GM18868 (cell line): ENCODE measurements around the gene ADAMTS5.

Source experiments
- ATAC-seq: cut with Tn5 transposase; IDR thresholded peaks from one replicate; pipeline ENCODE4 v1.9.1; 2021; ENCODE audit warnings: mild to moderate bottlenecking, moderate library complexity; ENCODE audit not compliant: unreplicated experiment

Gene ADAMTS5

GRCh38 chr21:26949830-26950229 lies 17.1 kb downstream of the ADAMTS5 start:
- ATAC-seq = no peak

GRCh38 chr21:26948194-26948593 lies 18.7 kb downstream of the ADAMTS5 start:
- ATAC-seq = no peak

- no peak for ATAC-seq
These were observed 20.0 kb downstream of the ADAMTS5 start for GRCh38 chr21:26946744-26947446.

- ATAC-seq = no peak
These were observed 20.8 kb downstream of the ADAMTS5 start for GRCh38 chr21:26945916-26946675.

- ATAC-seq = no peak
These were observed 23.0 kb downstream of the ADAMTS5 start for GRCh38 chr21:26943921-26944320.

- no peak for ATAC-seq
These were observed 25.5 kb downstream of the ADAMTS5 start for GRCh38 chr21:26941421-26941820.

GRCh38 chr21:26939601-26940111 lies 27.2 kb downstream of the ADAMTS5 start:
- ATAC-seq = no peak

GRCh38 chr21:26936641-26937040 lies 30.2 kb downstream of the ADAMTS5 start:
- ATAC-seq = no peak

GRCh38 chr21:26935977-26936376 lies 30.9 kb downstream of the ADAMTS5 start:
- ATAC-seq = no peak

GRCh38 chr21:26934383-26934782 lies 32.5 kb downstream of the ADAMTS5 start:
- ATAC-seq = no peak

GRCh38 chr21:26933448-26933847 lies 33.4 kb downstream of the ADAMTS5 start:
- ATAC-seq = no peak

GRCh38 chr21:26925636-26926035 lies 41.3 kb downstream of the ADAMTS5 start:
- no peak for ATAC-seq

GRCh38 chr21:26925122-26925521 lies 41.8 kb downstream of the ADAMTS5 start:
- no peak for ATAC-seq

GRCh38 chr21:26923986-26924385 lies 42.9 kb downstream of the ADAMTS5 start:
- ATAC-seq = no peak

GRCh38 chr21:26920055-26920454 lies 46.8 kb downstream of the ADAMTS5 start:
- ATAC-seq = no peak

GRCh38 chr21:26918323-26919079 lies 48.4 kb downstream of the ADAMTS5 start:
- no peak for ATAC-seq

GRCh38 chr21:26916799-26917198 lies 50.1 kb downstream of the ADAMTS5 start:
- ATAC-seq = no peak

- ATAC-seq = no peak
These were observed 52.3 kb downstream of the ADAMTS5 start for GRCh38 chr21:26914557-26914956.

GRCh38 chr21:26912466-26912865 lies 54.4 kb downstream of the ADAMTS5 start:
- no peak for ATAC-seq

- ATAC-seq = no peak
These were observed 56.9 kb downstream of the ADAMTS5 start for GRCh38 chr21:26909972-26910371.

- no peak for ATAC-seq
These were observed 65.9 kb downstream of the ADAMTS5 start for GRCh38 chr21:26900980-26901379.
